CD4-positive, alpha-beta T cell treated with Interferon gamma for 1 hour (primary cell): Measurements from ENCODE around the gene CLSTN2.

Experiments used
- DNase-seq: peaks from one replicate; pipeline ENCODE4 v3.0.0-alpha.2; 2020

Gene CLSTN2

DNA sequence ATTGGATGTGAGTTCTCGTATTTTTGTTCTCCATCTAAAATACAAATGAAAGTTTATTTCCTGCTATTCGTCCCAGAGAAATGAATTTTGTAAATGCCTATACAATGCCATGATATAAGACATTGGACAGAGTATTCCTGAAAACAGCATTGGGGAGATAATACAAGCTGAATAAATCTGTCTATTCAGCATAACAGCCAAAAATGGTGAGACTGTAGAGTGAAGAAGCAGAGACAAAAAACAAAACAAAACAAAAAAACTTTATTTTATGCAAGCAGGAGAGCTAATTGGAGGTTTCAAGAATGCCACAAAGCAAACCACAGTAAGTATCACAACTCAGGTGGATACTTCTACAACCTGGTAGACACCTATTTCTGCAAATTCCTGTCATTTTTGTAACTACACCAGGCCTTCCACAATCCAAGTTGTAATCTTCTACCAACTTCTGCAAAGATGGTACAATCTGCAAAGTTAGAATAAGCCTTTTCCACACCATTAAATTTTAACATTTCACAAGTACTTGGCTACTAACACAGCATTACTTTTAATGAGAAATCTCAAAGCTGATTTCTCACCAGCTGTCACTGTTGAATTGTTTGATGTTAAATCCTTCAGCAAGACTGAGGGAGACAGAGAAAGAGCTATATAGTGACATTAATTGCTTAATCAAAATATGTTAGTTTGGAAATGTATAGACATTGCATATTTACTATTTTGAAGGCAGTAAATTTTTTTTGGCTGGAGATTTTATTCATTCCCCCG, 163.1 kb downstream of the CLSTN2 start:
- DNase-seq = no peak

DNA sequence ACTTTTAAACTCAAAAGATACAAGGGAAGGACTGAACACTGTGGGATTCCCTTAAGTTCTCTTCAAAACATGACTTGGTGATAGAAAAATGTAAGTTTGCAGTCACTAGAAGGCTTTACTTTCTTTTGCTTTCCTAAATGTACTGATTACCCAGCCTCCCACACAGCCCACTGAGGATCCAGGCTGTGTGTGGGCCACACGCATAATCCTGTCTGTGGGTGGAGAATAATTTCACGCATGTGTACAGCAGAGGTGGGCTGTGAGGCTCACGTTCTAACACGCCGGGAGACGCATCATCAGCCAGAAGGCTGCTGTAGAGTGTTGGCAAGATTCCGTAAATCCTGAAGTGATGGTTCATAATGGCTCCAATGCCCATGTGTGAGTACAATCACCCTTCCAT, 165.5 kb downstream of the CLSTN2 start:
- no peak for DNase-seq

- no peak for DNase-seq
Observed at GRCh38 chr3:140103166-140103565, 168.2 kb downstream of the CLSTN2 start.

DNA sequence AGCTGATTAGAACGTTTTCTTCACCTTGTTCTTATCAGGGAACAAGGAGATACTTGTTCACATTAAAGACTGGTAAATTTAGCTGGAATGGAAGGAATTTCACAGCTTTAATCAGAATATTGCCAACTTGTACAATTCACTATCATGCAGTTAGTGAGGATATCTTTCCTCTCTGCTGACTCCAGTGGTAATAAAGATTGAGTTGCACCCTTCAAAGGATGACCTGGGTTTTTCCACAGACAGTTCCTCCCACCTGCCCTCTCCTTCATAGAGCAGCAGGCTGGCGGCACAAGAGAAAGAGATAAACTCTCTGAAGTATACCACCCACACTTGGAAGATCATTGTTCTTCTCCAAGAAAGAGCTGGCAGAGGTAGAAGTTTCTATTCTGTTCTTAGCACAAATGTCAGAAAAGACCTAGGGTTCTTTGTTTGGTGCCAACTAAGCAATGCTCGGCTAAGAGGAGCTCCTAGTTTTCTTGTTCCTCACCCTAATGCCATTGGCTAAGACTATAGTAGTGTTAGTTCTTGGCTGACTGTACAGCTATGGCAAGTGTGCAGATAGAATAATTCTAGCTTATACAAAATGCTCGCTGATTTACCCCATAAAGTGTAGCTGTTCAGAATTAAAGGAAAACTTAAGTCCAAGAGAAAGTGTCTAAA, 169.1 kb downstream of the CLSTN2 start:
- DNase-seq = no peak

DNA sequence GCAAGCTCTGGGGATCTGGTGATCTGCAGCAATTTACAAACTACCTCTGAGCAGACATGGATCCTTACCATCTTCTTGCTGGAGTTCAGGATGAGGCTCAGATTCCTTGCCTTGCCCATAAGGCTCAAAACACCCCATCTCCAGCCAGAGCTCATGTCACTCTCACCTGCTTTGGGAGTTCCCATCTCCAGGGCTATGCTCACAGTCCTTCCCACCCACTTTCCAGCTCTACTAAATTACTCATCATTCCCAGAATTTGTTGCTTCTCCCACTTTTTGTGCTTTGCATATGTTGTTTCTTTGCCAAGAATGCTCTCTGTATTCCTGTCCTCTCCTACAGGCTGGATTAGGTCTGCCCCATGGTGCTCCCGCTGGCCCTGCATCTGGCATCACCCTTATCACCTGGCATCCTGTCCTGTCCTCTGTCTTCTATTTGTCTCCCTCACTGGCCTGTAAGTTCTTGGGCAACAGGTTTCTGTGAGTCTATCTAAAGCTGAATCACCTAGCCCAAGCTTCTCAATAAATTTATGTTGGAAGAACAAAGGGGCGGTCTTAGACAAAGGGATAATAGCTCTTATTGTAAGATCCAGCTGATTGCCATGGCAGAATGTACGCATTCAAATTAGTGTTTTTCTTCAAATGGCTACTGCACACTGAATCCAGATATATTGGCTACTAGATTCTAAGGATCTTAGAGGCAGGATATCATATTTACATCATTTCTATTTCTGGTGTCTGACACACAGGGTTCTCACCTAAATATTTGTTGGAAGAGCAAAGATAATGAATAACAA, 179.2 kb downstream of the CLSTN2 start:
- DNase-seq = no peak

DNA sequence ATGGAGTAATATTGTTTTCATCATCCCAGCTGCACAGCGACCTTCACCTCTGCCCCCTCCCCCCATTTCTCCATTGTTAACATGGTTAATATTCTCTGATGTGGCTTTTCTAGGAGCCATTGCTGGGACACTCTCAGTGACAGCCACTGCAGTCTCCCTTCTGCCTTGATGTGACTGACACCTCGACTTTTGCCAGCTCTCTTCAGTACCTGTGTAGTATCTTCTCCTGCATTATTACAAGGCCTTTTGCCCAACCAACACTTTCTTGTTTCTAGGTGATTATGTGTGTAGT, 179.8 kb downstream of the CLSTN2 start:
- DNase-seq = no peak

GRCh38 chr3:140117096-140117526, 182.1 kb downstream of the CLSTN2 start:
- no peak for DNase-seq

GRCh38 chr3:140122183-140122582, 187.2 kb downstream of the CLSTN2 start:
- no peak for DNase-seq

- no peak for DNase-seq
Observed at GRCh38 chr3:140128217-140128616, 193.2 kb downstream of the CLSTN2 start.

- DNase-seq = no peak
Observed at GRCh38 chr3:140128631-140129030, 193.6 kb downstream of the CLSTN2 start.

- no peak for DNase-seq
Observed at GRCh38 chr3:140129768-140130284, 194.8 kb downstream of the CLSTN2 start.

GRCh38 chr3:140131895-140132294, 196.9 kb downstream of the CLSTN2 start:
- DNase-seq = no peak

DNA sequence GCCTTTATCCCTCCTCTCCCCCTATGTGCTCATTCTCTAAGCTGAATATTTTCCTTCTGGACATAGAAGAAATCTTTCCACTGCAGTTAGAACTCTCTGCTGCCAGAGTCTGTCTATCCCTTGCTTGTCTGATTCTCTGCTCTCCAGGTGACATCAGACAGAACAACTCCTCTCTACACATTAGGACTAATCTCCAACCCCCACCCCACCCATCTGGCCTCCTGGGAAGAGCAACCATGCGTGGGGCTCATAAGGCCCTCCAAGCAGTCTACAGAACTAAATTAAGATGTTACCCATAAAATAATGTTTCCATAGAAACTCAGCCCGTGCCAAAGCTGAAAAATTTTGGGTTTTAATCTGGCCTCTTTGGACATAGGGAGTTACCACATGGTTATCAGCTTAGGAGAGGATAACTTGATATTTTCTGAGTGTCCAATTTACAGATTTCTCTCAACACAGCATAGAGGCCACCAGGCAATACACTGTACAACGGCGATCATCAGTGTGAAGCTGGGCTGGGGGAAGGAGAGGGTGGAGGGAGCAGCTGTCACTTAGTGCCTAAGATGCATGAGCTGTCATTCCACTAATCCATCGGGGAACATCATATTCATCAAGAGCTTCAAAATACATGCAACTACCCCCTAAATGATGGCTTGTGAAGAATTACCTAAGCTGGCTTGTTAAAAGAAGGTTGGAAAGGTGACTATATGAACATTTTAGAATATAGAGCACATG, 199.4 kb downstream of the CLSTN2 start:
- no peak for DNase-seq

GRCh38 chr3:140135461-140135860, 200.5 kb downstream of the CLSTN2 start:
- DNase-seq = no peak

GRCh38 chr3:140143367-140144069, 208.5 kb downstream of the CLSTN2 start:
- no peak for DNase-seq

DNA sequence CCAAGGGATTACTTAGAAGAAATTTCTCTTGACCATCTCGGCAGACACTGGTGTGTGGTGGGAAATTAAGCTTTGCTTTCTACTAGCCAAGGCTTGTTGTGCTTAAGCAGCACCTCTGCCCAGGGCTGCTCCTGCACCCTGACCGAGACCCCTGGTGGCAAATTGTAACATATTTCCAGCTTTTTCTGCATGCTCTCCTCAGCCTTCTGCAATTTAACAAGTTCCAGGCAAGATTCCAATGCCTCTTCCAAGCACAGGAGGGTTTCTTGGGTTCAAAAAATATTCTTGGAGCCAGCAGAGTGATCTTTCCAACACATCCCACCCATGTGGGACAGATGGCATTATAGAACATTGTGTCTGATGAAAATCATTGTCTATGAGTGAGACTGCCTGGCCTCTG, 210.5 kb downstream of the CLSTN2 start:
- DNase-seq = no peak

DNA sequence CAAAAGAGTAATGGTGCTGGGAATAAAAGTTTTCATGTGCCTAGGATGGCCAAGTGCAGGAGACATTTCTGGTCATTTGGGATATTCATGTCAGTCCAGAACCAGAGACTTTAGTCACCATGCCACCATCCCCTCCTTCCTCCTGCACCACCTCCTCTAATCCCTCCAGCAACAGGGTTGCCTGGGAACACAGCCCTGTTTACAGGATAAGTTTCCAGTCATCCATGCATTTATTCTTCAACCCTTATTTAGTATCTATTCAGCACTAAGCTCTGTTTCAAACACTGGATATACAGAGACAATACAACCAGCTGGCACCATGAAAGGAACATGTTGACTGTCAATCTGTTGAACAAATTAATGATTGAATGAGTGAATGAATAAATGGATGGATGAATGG, 211.7 kb downstream of the CLSTN2 start:
- no peak for DNase-seq

DNA sequence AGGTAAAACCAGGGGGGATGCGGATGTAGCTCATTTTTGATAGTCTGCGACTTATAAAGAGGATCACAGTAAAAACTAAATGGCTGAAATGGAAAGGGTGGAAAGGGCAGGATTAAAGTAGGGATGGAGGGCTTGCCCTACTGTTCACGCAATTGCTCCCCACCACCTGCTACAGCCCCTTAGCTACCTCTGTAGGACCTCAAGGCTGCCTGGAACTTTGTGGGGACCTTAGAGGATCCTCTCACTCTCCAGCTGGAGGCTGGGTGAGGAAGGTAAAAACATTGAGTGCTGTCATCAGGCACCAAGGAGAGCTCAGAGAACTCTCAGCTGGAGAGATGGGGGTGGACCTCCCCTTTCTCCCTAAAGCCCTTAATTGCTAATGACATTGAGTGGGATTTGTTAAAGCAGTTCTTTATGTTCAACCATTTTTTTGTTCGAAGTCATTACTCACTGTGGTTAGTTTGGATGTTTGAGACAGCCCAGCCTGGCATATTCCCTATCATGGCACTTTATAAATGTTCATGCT, 213.0 kb downstream of the CLSTN2 start:
- no peak for DNase-seq

DNA sequence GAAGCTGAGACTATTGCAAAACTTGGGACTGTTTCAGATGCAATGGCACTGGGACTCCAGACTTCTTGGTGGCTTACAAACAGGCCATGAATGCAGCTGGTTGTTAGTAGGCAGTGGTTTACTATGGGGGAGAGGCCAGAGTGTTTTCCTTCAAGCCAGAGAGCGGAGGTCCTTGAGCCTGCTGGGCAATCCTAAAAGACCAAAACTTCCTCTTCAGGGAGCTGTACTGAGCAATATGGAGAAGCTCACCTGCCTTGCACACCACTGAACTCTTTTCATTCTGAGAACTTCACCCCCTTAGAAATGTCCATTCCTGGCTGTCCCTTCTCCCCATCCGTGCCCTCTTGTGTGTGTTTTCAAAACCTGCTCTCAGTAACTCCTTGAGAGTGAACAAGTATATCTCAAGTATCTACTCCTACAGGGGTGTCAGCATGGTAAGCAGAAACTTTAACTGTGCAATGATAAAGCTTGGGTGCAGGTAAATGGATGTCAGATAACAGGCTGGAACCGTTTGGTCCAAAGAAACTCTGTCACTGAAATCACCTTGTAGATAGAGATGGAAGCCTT, 213.9 kb downstream of the CLSTN2 start:
- no peak for DNase-seq

- no peak for DNase-seq
Observed at GRCh38 chr3:140151321-140151720, 216.3 kb downstream of the CLSTN2 start.

GRCh38 chr3:140152851-140153639, 218.1 kb downstream of the CLSTN2 start:
- DNase-seq = no peak
